Measurements from ENCODE around the gene SPTBN1.

Gene SPTBN1

GRCh38 chr2:54454548-54455130 lies 1.5 kb upstream of the SPTBN1 start:
- no peak for TF ChIP-seq NFIC (IDR thresholded peaks at IDR 0.05)
- TF ChIP-seq CEBPB (IDR thresholded peaks at IDR 0.05): no peak
- no peak for TF ChIP-seq EGR1 (IDR thresholded peaks at IDR 0.05)
- TF ChIP-seq ZBTB7A (IDR thresholded peaks at IDR 0.05; ENCODE audit: low read depth): no peak
- no peak for TF ChIP-seq MAX (IDR thresholded peaks at IDR 0.05)
- no peak for TF ChIP-seq TCF12 (IDR thresholded peaks at IDR 0.05; ENCODE audit: low read depth)
- TF ChIP-seq YY1 (IDR thresholded peaks at IDR 0.05; ENCODE audit: low read depth): no peak
- TF ChIP-seq CREB1 (IDR thresholded peaks at IDR 0.05; ENCODE audit: low read depth): no peak
- no peak for TF ChIP-seq USF1 (IDR thresholded peaks at IDR 0.05)
- TF ChIP-seq RAD21 (IDR thresholded peaks at IDR 0.05; ENCODE audit: low read depth): no peak
- no peak for TF ChIP-seq TEAD4 (IDR thresholded peaks at IDR 0.05)

- no peak for TF ChIP-seq CREB1 (IDR thresholded peaks at IDR 0.05; ENCODE audit: low read depth)
- no peak for TF ChIP-seq EP300 (IDR thresholded peaks at IDR 0.05; ENCODE audit: borderline replicate concordance)
- no peak for TF ChIP-seq CEBPB (IDR thresholded peaks at IDR 0.05)
- TF ChIP-seq RAD21 (IDR thresholded peaks at IDR 0.05; ENCODE audit: low read depth): no peak
- no peak for TF ChIP-seq YY1 (IDR thresholded peaks at IDR 0.05; ENCODE audit: low read depth)
- no peak for TF ChIP-seq TEAD4 (IDR thresholded peaks at IDR 0.05)
- no peak for TF ChIP-seq MAX (IDR thresholded peaks at IDR 0.05)
- no peak for TF ChIP-seq NFIC (IDR thresholded peaks at IDR 0.05)
- TF ChIP-seq USF1 (IDR thresholded peaks at IDR 0.05): no peak
- TF ChIP-seq FOXM1 (IDR thresholded peaks at IDR 0.05; ENCODE audit: borderline replicate concordance, low read depth): no peak
- TF ChIP-seq REST (IDR thresholded peaks at IDR 0.05; ENCODE audit: low read depth): no peak
- no peak for TF ChIP-seq EGR1 (IDR thresholded peaks at IDR 0.05)
- TF ChIP-seq TAF1 (IDR thresholded peaks at IDR 0.05; ENCODE audit: low read depth): no peak
These were observed 980 bp upstream of the SPTBN1 start for GRCh38 chr2:54455131-54455562.

GRCh38 chr2:54456362-54456611 lies 160 bp downstream of the SPTBN1 start:
- peak; percentile 69; the same call in 1 of the 2 replicates for TF ChIP-seq ZBTB7A (IDR thresholded peaks at IDR 0.05; ENCODE audit: low read depth)
- no peak for TF ChIP-seq RAD21 (IDR thresholded peaks at IDR 0.05; ENCODE audit: low read depth)

GRCh38 chr2:54456612-54457322 lies 640 bp downstream of the SPTBN1 start:
- TF ChIP-seq ZBTB7A (IDR thresholded peaks at IDR 0.05; ENCODE audit: low read depth): peak; percentile 27; the same call in 1 of the 2 replicates
- TF ChIP-seq TCF12 (IDR thresholded peaks at IDR 0.05; ENCODE audit: low read depth): no peak

- no peak for TF ChIP-seq EGR1 (IDR thresholded peaks at IDR 0.05)
- no peak for TF ChIP-seq MAX (IDR thresholded peaks at IDR 0.05)
- TF ChIP-seq CEBPB (IDR thresholded peaks at IDR 0.05): no peak
These were observed 1.3 kb downstream of the SPTBN1 start for GRCh38 chr2:54457323-54458023.

GRCh38 chr2:54459037-54459441 lies 2.9 kb downstream of the SPTBN1 start:
- TF ChIP-seq TEAD4 (IDR thresholded peaks at IDR 0.05) (no peak), REST (IDR thresholded peaks at IDR 0.05; ENCODE audit: low read depth) (no peak), NFIC (IDR thresholded peaks at IDR 0.05) (no peak), RAD21 (IDR thresholded peaks at IDR 0.05; ENCODE audit: low read depth) (no peak), MAX (IDR thresholded peaks at IDR 0.05) (no peak), EP300 (IDR thresholded peaks at IDR 0.05; ENCODE audit: borderline replicate concordance) (no peak), CEBPB (IDR thresholded peaks at IDR 0.05) (no peak)
